Breast epithelium (tissue), 3 donors: ENCODE measurements around the gene DOCK10.

Experiments used
- POLR2A ChIP-seq: fragments of 450-650 bp; IDR thresholded peaks from one replicate; pipeline ENCODE4 v1.6.1; 2016; ENCODE audit warnings: antibody characterized with exemption, mild to moderate bottlenecking, moderate library complexity
- POLR2AphosphoS5 ChIP-seq, 3 donors: sonication (generic); formaldehyde crosslinking; IDR thresholded peaks; one replicate each; pipeline ENCODE4 v1.6.1; 2017; ENCODE audit warnings: antibody characterized with exemption in 3 of 3
- TF ChIP-seq, protein P1 (sequence below), 3 donors: fragments of 450-650 bp; IDR thresholded peaks; one replicate each; pipeline ENCODE4 v1.5.1; 2016 to 2017; ENCODE audit warnings: antibody characterized with exemption in 3 of 3, mild to moderate bottlenecking in 3 of 3, moderate library complexity in 3 of 3

DNA sequence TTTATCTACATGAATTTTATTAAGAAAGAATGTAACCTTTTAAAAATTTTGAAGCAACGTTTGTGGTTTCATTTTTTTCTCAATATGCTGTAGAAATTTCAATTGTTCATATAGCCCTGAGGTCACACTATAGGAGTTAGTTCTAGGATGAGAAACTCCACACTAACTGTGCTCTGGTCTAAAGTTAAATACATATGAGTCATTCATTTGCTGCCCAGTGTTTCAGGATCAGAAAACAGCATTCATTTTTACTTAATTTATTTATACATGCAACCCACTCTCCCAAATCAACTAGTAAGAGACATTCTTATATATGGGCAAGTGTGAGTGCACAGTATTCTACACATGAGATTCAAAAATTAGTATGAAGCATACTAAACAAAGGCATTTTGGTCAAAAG is 137.9 kb downstream of the DOCK10 start:
- TF ChIP-seq, protein P1, sequence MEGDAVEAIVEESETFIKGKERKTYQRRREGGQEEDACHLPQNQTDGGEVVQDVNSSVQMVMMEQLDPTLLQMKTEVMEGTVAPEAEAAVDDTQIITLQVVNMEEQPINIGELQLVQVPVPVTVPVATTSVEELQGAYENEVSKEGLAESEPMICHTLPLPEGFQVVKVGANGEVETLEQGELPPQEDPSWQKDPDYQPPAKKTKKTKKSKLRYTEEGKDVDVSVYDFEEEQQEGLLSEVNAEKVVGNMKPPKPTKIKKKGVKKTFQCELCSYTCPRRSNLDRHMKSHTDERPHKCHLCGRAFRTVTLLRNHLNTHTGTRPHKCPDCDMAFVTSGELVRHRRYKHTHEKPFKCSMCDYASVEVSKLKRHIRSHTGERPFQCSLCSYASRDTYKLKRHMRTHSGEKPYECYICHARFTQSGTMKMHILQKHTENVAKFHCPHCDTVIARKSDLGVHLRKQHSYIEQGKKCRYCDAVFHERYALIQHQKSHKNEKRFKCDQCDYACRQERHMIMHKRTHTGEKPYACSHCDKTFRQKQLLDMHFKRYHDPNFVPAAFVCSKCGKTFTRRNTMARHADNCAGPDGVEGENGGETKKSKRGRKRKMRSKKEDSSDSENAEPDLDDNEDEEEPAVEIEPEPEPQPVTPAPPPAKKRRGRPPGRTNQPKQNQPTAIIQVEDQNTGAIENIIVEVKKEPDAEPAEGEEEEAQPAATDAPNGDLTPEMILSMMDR (IDR thresholded peaks at IDR 0.05), result no peak
- TF ChIP-seq POLR2AphosphoS5 (IDR thresholded peaks at IDR 0.05) (no peak), POLR2A (no peak)
